OCI-LY1 (cell line): ENCODE data around the gene PRRT1.

ENCODE experiments used
- H2AFZ ChIP-seq: fragments of 200-600 bp; sonication (generic), shearing (Covaris generic); 2 replicates; pipeline ENCODE4 v1.6.0; 2014; ENCODE audit warnings: antibody characterized with exemption, mild to moderate bottlenecking, low read length
- H3F3A ChIP-seq: fragments of 200-600 bp; sonication (generic), shearing (Covaris generic); 2 replicates; pipeline ENCODE4 v1.6.0; 2014; ENCODE audit warnings: mild to moderate bottlenecking, antibody characterized with exemption, low read length, moderate library complexity; ENCODE audit not compliant: insufficient read depth
- H3K27ac ChIP-seq: fragments of 200-600 bp; sonication (generic); 2 replicates; pipeline ENCODE4 v1.5.1; 2014; ENCODE audit warnings: low read length, mixed run types, mild to moderate bottlenecking, low read depth; ENCODE audit not compliant: poor library complexity, severe bottlenecking
- H3K27me3 ChIP-seq: fragments of 200-600 bp; sonication (generic); 2 replicates; pipeline ENCODE4 v1.6.0; 2014; ENCODE audit warnings: antibody characterized with exemption, mild to moderate bottlenecking, low read length, moderate library complexity; ENCODE audit not compliant: insufficient read depth
- H3K36me3 ChIP-seq: fragments of 200-600 bp; sonication (generic); 2 replicates; pipeline ENCODE4 v1.6.1; 2014; ENCODE audit warnings: mild to moderate bottlenecking, antibody characterized with exemption, low read length, moderate library complexity, mixed read lengths; ENCODE audit not compliant: insufficient read depth
- H3K4me1 ChIP-seq: fragments of 200-600 bp; sonication (generic); 2 replicates; pipeline ENCODE4 v1.5.1; 2014; ENCODE audit warnings: mild to moderate bottlenecking, low read length, moderate library complexity; ENCODE audit not compliant: insufficient read depth, severe bottlenecking
- H3K4me2 ChIP-seq: fragments of 200-600 bp; sonication (generic), shearing (Covaris generic); 2 replicates; pipeline ENCODE4 v1.6.1; 2014; ENCODE audit warnings: low read length
- H3K4me3 ChIP-seq: fragments of 200-600 bp; sonication (generic); 2 replicates; pipeline ENCODE4 v1.5.1; 2014; ENCODE audit warnings: low read length, low read depth, mild to moderate bottlenecking, mixed read lengths; ENCODE audit not compliant: poor library complexity, severe bottlenecking
- H3K79me2 ChIP-seq: fragments of 200-600 bp; shearing (Covaris generic); 2 replicates; pipeline ENCODE4 v1.6.1; 2016; ENCODE audit warnings: mixed run types, low read length, mixed read lengths; ENCODE audit not compliant: insufficient read depth
- H3K9ac ChIP-seq: fragments of 200-600 bp; sonication (generic), shearing (Covaris generic); 2 replicates; pipeline ENCODE4 v1.6.1; 2014; ENCODE audit warnings: mild to moderate bottlenecking, low read length, mixed read lengths
- H3K9me2 ChIP-seq: fragments of 200-600 bp; sonication (generic), shearing (Covaris generic); 2 replicates; pipeline ENCODE4 v1.6.1; 2014; ENCODE audit warnings: low read depth, mild to moderate bottlenecking, low read length, mixed read lengths
- H3K9me3 ChIP-seq: fragments of 200-600 bp; shearing (Covaris generic); 2 replicates; pipeline ENCODE4 v1.6.1; 2014; ENCODE audit warnings: low read length, mixed read lengths
- H4K20me1 ChIP-seq: fragments of 200-600 bp; sonication (generic), shearing (Covaris generic); 2 replicates; pipeline ENCODE4 v1.6.0; 2016; ENCODE audit warnings: mild to moderate bottlenecking, low read length; ENCODE audit not compliant: insufficient read depth
- CTCF ChIP-seq: fragments of 200-600 bp; sonication (generic), shearing (Covaris generic); IDR thresholded peaks from 2 replicates; pipeline ENCODE4 v1.5.1; 2017; ENCODE audit warnings: mild to moderate bottlenecking, antibody characterized with exemption, low read length, moderate library complexity, mixed read lengths
- EZH2 ChIP-seq: fragments of 200-600 bp; sonication (generic), shearing (Covaris generic); IDR thresholded peaks from 2 replicates; pipeline ENCODE4 v1.8.0; 2017; ENCODE audit warnings: borderline replicate concordance, mixed run types, mild to moderate bottlenecking, antibody characterized with exemption, low read length, moderate library complexity, mixed read lengths

PRRT1 gene

GRCh38 chr6:32166411-32167061, 14.8 kb upstream of the PRRT1 start:
- H3K4me1 ChIP-seq: peaks cover 23% of the 10 kb centered on the region
- peak; percentile 78 for TF ChIP-seq CTCF
- no peak for TF ChIP-seq EZH2
- no peaks in the 10 kb centered on the region for H4K20me1 ChIP-seq
- peaks cover 37% of the 10 kb centered on the region; the same call in 1 of the 2 replicates for H3K36me3 ChIP-seq
- H3K9me2 ChIP-seq: no peaks in the 10 kb centered on the region
- H2AFZ ChIP-seq: no peak overlapping the region
- H3K27ac ChIP-seq: peak overlapping the region; percentile 50
- H3K27me3 ChIP-seq: no peaks in the 10 kb centered on the region
- peak overlapping the region; percentile 48 for H3K4me3 ChIP-seq
- H3K4me2 ChIP-seq: peak overlapping the region; percentile 69
- no peaks in the 10 kb centered on the region for H3K9me3 ChIP-seq
- H3K9ac ChIP-seq: peak overlapping the region; percentile 56; the same call in 1 of the 2 replicates
- H3F3A ChIP-seq: no peaks in the 10 kb centered on the region
- H3K79me2 ChIP-seq: no peaks in the 10 kb centered on the region

GRCh38 chr6:32164295-32164694, 12.6 kb upstream of the PRRT1 start, which contains the start of gene EGFL8:
Gene EGFL8, plus strand, starts transcription at chr6:32164595. Its CDS starts 1,571 bp downstream, at chr6:32166166.
- no peak for TF ChIP-seq CTCF
- no peak for TF ChIP-seq EZH2
- no peaks in the 10 kb centered on the region for H3K9me3 ChIP-seq
- H2AFZ ChIP-seq: no peak within 1 kb of the TSS
- H3K4me2 ChIP-seq: no peak within 1 kb of the TSS
- H3K4me3 ChIP-seq: no peak within 1 kb of the TSS
- H3K36me3 ChIP-seq: peaks cover 19% of the 10 kb centered on the region; the same call in 1 of the 2 replicates
- no peak within 1 kb of the TSS for H3K9ac ChIP-seq
- H4K20me1 ChIP-seq: no peaks in the 10 kb centered on the region
- no peak within 1 kb of the TSS for H3K27ac ChIP-seq
- peaks cover 23% of the 10 kb centered on the region for H3K4me1 ChIP-seq
- no peaks in the 10 kb centered on the region for H3K79me2 ChIP-seq
- no peaks in the 10 kb centered on the region for H3F3A ChIP-seq
- H3K27me3 ChIP-seq: no peaks in the 10 kb centered on the region
- H3K9me2 ChIP-seq: no peaks in the 10 kb centered on the region

- H3K4me2 ChIP-seq: no peak overlapping the region
- H3K79me2 ChIP-seq: no peaks in the 10 kb centered on the region
- no peaks in the 10 kb centered on the region for H3K27me3 ChIP-seq
- H3K4me3 ChIP-seq: no peak overlapping the region
- H3K4me1 ChIP-seq: peaks cover 23% of the 10 kb centered on the region
- H3K9me2 ChIP-seq: no peaks in the 10 kb centered on the region
- no peak for TF ChIP-seq CTCF
- no peak for TF ChIP-seq EZH2
- peaks cover 15% of the 10 kb centered on the region; the same call in 1 of the 2 replicates for H3K36me3 ChIP-seq
- H3K9ac ChIP-seq: no peak overlapping the region
- H4K20me1 ChIP-seq: no peaks in the 10 kb centered on the region
- no peaks in the 10 kb centered on the region for H3F3A ChIP-seq
- H3K27ac ChIP-seq: no peak overlapping the region
- no peaks in the 10 kb centered on the region for H3K9me3 ChIP-seq
- H2AFZ ChIP-seq: no peak overlapping the region
These were observed 12.0 kb upstream of the PRRT1 start for GRCh38 chr6:32163559-32164258.
